C4-2B (cell line): Measurements from ENCODE around the gene HDC.
A peak's percentile ranks its signal among the peaks of the same experiment; 100 is the strongest.

Experiments used
- H3K27ac ChIP-seq: fragments of 450-650 bp; 2 replicates; pipeline ENCODE4 v1.5.1; 2017
- ZFX ChIP-seq: fragments of 450-650 bp; IDR thresholded peaks from 2 replicates; pipeline ENCODE4 v1.6.1; 2017
- TF ChIP-seq, protein P1 (sequence below): fragments of 450-650 bp; conservative IDR thresholded peaks from 2 replicates; pipeline ENCODE4 v1.5.1; 2017; ENCODE audit warnings: mild to moderate bottlenecking

HDC gene

DNA sequence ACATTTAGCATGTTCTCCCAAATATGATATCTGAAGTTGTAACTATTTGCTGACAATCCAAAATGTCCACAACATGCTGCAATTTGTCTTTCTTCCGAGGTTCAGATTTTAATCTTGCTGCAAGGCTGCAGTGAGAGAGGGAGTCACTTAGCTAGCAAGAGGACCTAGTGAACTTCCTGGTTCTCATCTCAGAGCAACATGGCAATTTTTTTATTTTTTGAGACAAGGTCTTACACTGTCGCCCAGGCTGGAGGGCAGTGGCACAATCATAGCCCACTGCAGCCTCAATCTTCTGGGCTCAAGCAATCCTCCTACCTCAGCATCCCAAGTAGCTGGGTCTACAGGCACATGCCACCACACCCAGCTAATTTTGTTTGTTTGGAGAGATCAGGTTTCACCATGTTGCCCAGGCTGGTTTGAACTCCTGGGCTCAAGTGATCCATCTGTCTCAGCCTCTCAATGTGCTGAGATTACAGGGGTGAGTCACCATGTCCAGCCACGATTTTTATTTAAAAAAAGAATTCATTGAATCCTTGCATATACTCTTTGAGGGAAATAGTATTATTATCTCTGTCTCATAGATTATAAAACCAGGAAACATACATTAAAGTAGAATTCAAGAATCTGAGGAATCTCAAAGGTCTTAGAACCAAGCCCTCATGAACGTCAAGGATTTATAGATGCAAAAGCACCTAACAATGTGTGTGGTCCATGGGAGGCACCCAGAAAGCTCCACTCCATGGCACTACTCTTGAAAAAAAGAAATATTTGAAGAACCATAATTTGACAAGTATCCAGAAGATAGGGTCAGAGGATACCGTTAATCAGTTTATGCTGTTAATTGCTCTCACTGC is 9.1 kb downstream of the HDC start:
- peak overlapping the region; percentile 67; the same call in 1 of the 2 replicates for H3K27ac ChIP-seq
- TF ChIP-seq ZFX, result no peak
- TF ChIP-seq, protein P1, sequence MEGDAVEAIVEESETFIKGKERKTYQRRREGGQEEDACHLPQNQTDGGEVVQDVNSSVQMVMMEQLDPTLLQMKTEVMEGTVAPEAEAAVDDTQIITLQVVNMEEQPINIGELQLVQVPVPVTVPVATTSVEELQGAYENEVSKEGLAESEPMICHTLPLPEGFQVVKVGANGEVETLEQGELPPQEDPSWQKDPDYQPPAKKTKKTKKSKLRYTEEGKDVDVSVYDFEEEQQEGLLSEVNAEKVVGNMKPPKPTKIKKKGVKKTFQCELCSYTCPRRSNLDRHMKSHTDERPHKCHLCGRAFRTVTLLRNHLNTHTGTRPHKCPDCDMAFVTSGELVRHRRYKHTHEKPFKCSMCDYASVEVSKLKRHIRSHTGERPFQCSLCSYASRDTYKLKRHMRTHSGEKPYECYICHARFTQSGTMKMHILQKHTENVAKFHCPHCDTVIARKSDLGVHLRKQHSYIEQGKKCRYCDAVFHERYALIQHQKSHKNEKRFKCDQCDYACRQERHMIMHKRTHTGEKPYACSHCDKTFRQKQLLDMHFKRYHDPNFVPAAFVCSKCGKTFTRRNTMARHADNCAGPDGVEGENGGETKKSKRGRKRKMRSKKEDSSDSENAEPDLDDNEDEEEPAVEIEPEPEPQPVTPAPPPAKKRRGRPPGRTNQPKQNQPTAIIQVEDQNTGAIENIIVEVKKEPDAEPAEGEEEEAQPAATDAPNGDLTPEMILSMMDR, result no peak

GRCh38 chr15:50252556-50252955 is 13.0 kb downstream of the HDC start:
- H3K27ac ChIP-seq, result no peak overlapping the region
- TF ChIP-seq, protein P1, result no peak
- TF ChIP-seq ZFX, result no peak

DNA sequence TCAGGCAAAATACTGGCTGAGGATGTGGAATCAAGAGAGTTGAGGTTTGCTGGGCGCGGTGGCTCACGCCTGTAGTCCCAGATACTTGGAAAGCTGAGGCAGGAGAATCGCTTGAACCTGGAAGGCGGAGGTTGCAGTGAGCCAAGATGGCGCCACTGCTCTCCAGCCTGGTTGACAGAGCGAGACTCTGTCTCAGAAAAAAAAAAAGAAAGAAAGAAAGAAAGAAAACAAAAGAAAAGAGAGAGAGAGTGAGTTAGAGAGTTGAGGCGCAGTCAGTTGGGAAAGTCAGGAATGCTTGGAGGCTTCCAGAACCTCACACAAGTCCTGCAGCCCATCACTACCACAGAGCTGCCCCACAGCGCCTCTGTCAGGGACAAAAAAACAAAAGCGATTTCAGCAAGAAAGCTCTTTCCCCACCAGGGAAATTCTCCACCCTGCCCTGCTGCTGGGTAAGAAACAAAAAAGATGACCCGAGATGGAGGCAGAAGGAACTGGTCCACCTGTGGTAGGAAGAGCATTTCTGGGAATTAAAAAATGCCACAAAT is 13.8 kb downstream of the HDC start:
- H3K27ac ChIP-seq, result no peak overlapping the region

DNA sequence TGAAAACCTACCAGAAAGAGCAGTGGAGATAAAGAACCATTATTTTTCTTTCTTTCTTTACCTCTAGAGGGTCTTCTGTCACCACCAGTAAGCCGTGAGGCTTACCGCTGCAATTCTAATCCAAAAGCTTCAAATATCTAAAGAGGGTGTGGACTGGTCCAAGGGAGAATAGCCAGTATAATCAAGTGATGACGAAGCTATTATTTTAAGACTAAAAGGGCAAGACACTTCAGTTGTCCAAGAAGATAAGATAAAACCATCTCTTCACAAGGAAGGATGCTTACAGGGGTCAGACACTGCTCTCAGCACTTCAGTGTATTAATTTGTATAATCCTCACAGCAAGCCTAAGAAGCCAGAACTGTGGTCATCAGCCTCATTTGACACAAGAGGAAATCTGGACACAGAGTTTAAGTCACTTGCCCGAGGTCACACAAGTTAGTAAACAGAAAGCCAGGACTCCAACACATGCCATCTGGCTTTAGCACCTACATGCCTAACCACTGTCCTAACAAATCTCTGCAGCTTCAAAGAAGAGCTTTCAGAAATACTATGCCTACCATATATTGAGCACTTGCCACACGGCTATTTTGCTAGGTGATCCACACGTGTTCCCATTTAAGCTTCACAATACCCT is 14.6 kb downstream of the HDC start:
- TF ChIP-seq, protein P1, result no peak
- no peak for TF ChIP-seq ZFX
- H3K27ac ChIP-seq, result no peak overlapping the region

More for the DNA sequence above, 13.8 kb downstream of the HDC start:
- TF ChIP-seq, protein P1, result no peak
- no peak for TF ChIP-seq ZFX

DNA sequence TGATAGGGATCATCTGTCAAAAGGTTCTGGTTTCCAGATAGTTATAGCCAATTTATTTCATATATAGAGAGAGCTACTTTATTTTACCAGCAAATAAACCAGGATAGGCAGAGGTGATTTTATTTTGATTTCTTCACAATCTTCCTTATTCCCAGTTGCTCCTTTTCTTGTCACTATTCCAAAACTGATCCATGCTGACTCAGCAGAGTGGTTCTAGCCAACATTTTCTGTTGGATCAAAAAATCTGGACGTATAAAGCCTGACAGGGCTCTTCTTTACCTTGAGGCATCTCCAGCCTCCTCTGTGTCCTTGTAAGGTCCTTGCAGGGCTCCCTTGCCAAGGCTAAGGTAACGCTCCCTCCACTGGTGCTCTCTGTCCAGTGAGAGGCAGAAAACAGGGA is 15.8 kb downstream of the HDC start:
- no peak for TF ChIP-seq ZFX
- TF ChIP-seq, protein P1, result no peak
- H3K27ac ChIP-seq, result peak overlapping the region; percentile 49

DNA sequence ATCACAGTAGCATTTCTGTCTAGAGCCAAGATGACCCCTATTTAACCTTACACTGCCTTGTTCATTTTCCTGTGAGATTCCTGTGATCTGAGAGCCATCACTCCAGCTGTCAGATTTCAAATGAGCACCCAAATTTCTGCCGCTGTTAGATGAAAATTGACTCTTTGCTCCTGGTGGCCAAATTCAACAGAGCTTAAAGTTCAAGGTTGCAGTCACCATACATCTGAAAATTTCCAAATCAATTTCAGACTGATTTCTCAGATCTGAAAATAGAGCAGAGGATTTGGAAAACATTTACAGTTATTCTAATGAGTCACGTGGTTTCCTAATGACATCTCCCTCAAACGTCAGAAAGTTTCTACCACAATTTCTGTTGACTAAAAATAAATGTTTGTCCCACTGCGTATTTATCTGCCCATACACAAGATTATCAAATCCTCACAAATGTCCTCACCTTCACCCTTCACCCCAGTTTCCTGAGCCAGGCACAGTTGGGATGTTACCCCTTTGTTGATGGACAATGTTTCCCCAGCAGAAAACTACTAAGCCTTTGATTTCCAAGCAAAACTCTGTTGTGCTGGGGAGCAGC is 16.4 kb downstream of the HDC start:
- no peak for TF ChIP-seq ZFX
- TF ChIP-seq, protein P1, result no peak
- peak overlapping the region; percentile 49; the same call in 1 of the 2 replicates for H3K27ac ChIP-seq
